Measurements from ENCODE around the gene CFD.

Gene CFD

GRCh38 chr19:867301-867793 is 7.9 kb downstream of the CFD start:
- TF ChIP-seq CTCF (IDR thresholded peaks at IDR 0.05; ENCODE audit: borderline replicate concordance, insufficient read depth, low read depth, low read length) = no peak
- H3K4me3 ChIP-seq (ENCODE audit: low read depth, low read length) = no peak overlapping the region

GRCh38 chr19:867855-868457 is 8.5 kb downstream of the CFD start:
- H3K4me3 ChIP-seq (ENCODE audit: low read depth, low read length) = no peak overlapping the region
- TF ChIP-seq CTCF (IDR thresholded peaks at IDR 0.05; ENCODE audit: borderline replicate concordance, insufficient read depth, low read depth, low read length) = no peak

GRCh38 chr19:868458-869244 is 9.2 kb downstream of the CFD start:
- TF ChIP-seq CTCF (IDR thresholded peaks at IDR 0.05; ENCODE audit: borderline replicate concordance, insufficient read depth, low read depth, low read length) = no peak
- H3K4me3 ChIP-seq (ENCODE audit: low read depth, low read length) = no peak overlapping the region

GRCh38 chr19:869245-870177 is 10.0 kb downstream of the CFD start:
- no peak overlapping the region for H3K4me3 ChIP-seq (ENCODE audit: low read depth, low read length)
- TF ChIP-seq CTCF (IDR thresholded peaks at IDR 0.05; ENCODE audit: borderline replicate concordance, insufficient read depth, low read depth, low read length) = no peak

GRCh38 chr19:870314-870713 is 10.8 kb downstream of the CFD start:
- H3K4me3 ChIP-seq (ENCODE audit: low read depth, low read length) = no peak overlapping the region
- TF ChIP-seq CTCF (IDR thresholded peaks at IDR 0.05; ENCODE audit: borderline replicate concordance, insufficient read depth, low read depth, low read length) = no peak

- TF ChIP-seq CTCF (IDR thresholded peaks at IDR 0.05; ENCODE audit: borderline replicate concordance, insufficient read depth, low read depth, low read length) = no peak
- H3K4me3 ChIP-seq (ENCODE audit: low read depth, low read length) = no peak overlapping the region
Observed at GRCh38 chr19:870963-871401, 11.5 kb downstream of the CFD start.
